ENCODE data around the gene USP13.
"Not testable (repeated sequence)": the region's sequence is repeated elsewhere in the genome, so short reads cannot be mapped to it uniquely, and the experiment has no call there.

Gene USP13

DNA sequence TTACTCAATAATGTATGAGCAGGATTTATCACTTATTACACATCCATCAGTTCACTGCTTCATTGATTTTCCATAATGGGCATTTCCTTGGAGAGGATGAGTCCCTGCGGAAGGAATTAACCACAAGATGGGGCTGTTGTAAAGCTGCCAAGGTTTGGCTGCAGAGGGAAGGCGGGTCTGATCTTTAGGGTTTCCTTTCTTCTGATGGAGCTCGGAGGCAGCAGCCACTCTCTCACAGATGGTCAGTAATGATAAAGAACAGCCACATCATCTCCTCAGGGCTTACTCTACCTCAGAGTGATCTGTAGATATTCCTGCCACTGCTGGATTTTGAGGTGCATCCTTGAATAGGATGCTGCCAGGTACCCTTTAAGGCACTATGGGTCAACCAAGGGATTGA, 115.2 kb downstream of the USP13 start:
- FAIRE-seq (no peak), DNase-seq (ENCODE audit: insufficient read length, low spot score) (no peak)
- TF ChIP-seq PAX5 (IDR thresholded peaks at IDR 0.05; ENCODE audit: insufficient read depth, low read length, severe bottlenecking) (no peak), TAF1 (IDR thresholded peaks at IDR 0.05; ENCODE audit: low read depth, low read length) (no peak), SPI1 (IDR thresholded peaks at IDR 0.05; ENCODE audit: low read depth, low read length) (no peak), POU2F2 (IDR thresholded peaks at IDR 0.05; ENCODE audit: low read depth, low read length) (no peak)

DNA sequence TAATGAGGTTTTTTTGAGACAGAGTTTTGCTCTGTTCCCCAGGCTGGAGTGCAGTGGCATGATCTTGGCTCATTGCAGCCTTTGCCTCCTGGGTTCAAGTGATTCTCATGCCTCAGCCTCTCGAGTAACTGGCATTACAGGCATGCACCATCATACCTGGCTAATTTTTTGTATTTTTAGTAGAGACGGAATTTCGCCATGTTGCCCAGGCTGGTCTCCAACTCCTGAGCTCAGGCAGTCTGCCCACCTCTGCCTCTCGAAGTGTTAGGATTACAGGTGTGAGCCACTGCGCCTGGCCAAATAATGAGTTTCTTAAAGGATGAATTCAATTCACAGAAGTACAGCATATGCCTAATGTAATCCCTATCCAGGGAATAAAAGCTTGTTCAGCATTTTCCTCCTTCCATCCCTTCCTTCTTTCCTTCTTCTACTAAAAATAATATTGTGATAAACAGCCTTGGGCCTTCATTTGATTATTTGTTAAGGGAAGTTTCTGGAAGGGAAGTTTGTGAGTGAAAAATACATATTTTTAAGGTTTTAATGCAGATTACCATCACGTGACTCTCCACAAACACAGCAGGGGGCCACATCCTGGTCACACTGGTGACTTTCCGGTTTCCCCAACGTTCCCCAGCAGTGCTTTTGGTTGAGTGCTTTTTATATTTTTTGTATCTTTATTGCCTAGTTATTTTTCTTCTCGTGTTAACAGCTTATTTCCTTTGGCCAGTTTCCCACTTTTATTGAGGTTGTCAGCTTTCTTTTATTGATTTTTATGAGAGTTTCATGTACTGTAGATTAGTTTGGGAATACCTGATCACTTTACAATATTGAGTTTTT, 116.8 kb downstream of the USP13 start:
- TF ChIP-seq POU2F2 (IDR thresholded peaks at IDR 0.05; ENCODE audit: low read depth, low read length), result no peak
- TF ChIP-seq POLR2A (IDR thresholded peaks at IDR 0.05; ENCODE audit: low read depth, low read length), result no peak
- TF ChIP-seq TAF1 (IDR thresholded peaks at IDR 0.05; ENCODE audit: low read depth, low read length), result no peak
- no peak for TF ChIP-seq POLR2AphosphoS5 (IDR thresholded peaks at IDR 0.05; ENCODE audit: low read depth, low read length)
- TF ChIP-seq PAX5 (IDR thresholded peaks at IDR 0.05; ENCODE audit: insufficient read depth, low read length, severe bottlenecking), result no peak
- TF ChIP-seq SPI1 (IDR thresholded peaks at IDR 0.05; ENCODE audit: low read depth, low read length), result no peak
- FAIRE-seq (no peak), DNase-seq (ENCODE audit: insufficient read length, low spot score) (peak; percentile 13)

DNA sequence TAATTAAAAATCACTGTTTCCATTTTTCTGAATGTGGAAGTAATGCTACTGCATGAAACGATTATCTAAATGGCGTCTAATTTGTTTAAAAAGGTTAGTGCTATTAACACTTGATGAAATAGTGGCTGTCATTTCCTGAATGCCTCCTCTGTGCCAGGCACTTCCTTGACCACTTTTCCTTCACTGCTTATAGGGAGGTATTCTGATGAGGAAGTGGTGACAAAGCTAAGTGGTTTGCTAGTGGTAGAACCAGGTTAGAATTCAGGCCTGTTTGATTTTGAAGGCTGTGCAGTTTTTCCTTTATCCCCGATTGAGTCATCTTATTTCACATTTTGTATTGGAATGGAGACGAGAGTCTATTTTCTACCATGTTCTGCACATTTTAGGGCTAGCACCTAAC, 119.0 kb downstream of the USP13 start:
- FAIRE-seq (no peak), DNase-seq (ENCODE audit: insufficient read length, low spot score) (no peak)
- no peak for TF ChIP-seq POLR2A (IDR thresholded peaks at IDR 0.05; ENCODE audit: low read depth, low read length)
- no peak for TF ChIP-seq POU2F2 (IDR thresholded peaks at IDR 0.05; ENCODE audit: low read depth, low read length)
- no peak for TF ChIP-seq SPI1 (IDR thresholded peaks at IDR 0.05; ENCODE audit: low read depth, low read length)
- no peak for TF ChIP-seq TAF1 (IDR thresholded peaks at IDR 0.05; ENCODE audit: low read depth, low read length)
- TF ChIP-seq PAX5 (IDR thresholded peaks at IDR 0.05; ENCODE audit: insufficient read depth, low read length, severe bottlenecking), result no peak
- TF ChIP-seq POLR2AphosphoS5 (IDR thresholded peaks at IDR 0.05; ENCODE audit: low read depth, low read length), result no peak

DNA sequence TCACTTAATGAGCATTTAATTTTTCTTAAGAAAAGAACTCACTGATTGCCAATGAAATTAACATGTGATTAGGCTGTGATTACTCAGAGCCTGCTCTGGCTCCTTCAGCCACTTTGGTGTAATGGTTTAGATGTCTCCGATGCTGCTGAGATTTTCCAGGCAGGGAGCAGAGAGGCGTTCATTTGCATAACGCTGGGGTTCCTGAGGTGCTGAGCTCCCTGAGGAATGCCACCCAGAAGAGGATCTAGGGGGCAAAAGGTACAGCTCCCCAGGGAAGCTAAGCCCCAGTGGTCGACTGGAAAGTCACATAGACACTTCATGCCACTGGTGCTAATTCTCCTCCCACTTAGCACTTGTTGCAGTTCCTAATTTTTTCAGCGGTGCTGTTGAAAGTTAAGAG, 119.5 kb downstream of the USP13 start:
- DNase-seq (ENCODE audit: insufficient read length, low spot score) (no peak), FAIRE-seq (no peak)
- TF ChIP-seq POLR2AphosphoS5 (IDR thresholded peaks at IDR 0.05; ENCODE audit: low read depth, low read length) (no peak), POU2F2 (IDR thresholded peaks at IDR 0.05; ENCODE audit: low read depth, low read length) (no peak), POLR2A (IDR thresholded peaks at IDR 0.05; ENCODE audit: low read depth, low read length) (no peak), PAX5 (IDR thresholded peaks at IDR 0.05; ENCODE audit: insufficient read depth, low read length, severe bottlenecking) (no peak), SPI1 (IDR thresholded peaks at IDR 0.05; ENCODE audit: low read depth, low read length) (no peak), TAF1 (IDR thresholded peaks at IDR 0.05; ENCODE audit: low read depth, low read length) (no peak)

DNA sequence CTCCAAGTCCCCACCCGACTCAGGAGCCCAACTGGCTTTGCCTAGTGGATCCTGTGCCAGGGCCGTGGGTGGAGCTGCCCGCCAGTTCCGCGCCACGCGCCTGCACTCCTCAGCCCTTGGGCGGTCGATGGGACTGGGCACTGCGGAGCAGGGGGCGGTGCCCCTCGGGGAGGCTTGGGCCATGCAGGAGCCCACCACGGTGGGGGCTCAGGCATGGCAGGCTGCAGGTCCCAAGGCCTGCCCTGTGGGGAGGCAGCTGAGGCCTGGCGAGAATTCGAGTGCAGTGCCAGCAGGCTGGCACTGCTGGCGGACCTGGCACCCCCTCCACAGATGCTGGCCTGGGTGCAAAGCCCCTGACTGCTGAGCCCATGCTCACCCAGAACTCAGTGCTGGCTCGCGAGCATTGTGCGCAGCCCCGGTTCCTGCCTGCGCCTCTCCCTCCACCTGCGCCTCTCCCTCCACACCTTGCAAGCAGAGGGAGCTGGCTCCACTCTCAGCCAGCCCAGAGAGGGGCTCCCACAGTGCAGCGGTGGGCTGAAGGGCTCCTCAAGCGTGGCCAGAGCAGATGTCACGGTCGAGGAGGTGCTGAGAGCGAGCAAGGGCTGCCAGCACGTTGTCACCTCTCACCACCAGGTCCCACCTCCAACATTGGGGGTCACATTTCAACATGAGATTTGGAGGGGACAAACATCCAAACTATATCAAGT, 122.7 kb downstream of the USP13 start:
- no peak for FAIRE-seq
- no peak for TF ChIP-seq POU2F2 (IDR thresholded peaks at IDR 0.05; ENCODE audit: low read depth, low read length)
- TF ChIP-seq TAF1 (IDR thresholded peaks at IDR 0.05; ENCODE audit: low read depth, low read length), result no peak
- TF ChIP-seq POLR2A (IDR thresholded peaks at IDR 0.05; ENCODE audit: low read depth, low read length), result no peak
- TF ChIP-seq SPI1 (IDR thresholded peaks at IDR 0.05; ENCODE audit: low read depth, low read length), result no peak
- TF ChIP-seq PAX5 (IDR thresholded peaks at IDR 0.05; ENCODE audit: insufficient read depth, low read length, severe bottlenecking), result no peak
- no peak for TF ChIP-seq POLR2AphosphoS5 (IDR thresholded peaks at IDR 0.05; ENCODE audit: low read depth, low read length)
- DNase-seq (ENCODE audit: insufficient read length, low spot score), result no peak

DNA sequence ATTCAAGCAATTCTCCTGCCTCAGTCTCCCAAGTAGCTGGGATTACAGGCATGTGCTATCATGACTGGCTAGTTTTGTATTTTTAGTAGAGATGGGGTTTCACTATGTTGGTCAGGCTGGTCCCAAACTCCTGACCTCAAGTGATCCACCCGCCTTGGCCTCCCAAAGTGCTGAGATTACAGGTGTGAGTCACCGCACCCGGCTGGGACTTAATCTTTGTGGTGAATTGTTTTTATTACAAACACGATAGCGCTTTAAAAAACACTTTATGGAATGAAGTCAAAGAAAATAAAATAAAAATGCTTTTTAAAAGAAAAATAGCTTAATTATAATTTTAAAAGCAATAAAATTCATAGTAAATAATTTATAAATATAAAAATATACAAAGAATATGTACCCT, 130.0 kb downstream of the USP13 start:
- not testable (repeated sequence) for DNase-seq (ENCODE audit: insufficient read length, low spot score); FAIRE-seq

DNA sequence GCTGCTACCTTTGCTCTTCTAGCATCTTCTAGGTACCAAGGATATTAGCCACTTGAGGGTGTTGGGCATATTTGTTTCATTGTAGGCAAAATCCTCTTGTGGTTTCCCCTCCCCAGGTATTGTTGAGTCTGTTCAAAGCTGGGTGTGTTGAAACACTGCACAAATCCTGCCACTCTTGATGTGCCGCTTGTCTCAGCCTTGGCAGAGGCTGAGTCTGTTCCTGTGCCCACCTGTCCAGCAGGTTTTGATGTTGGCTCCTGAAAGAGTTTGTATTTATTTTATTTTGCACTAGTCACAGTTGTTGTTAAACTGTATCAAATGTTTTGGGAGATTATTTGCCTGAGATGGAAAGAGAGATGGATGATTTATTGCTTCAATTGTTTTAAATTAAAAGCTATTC, 136.2 kb downstream of the USP13 start:
- DNase-seq (ENCODE audit: insufficient read length, low spot score), result no peak
- TF ChIP-seq POLR2A (IDR thresholded peaks at IDR 0.05; ENCODE audit: low read depth, low read length) (no peak), TAF1 (IDR thresholded peaks at IDR 0.05; ENCODE audit: low read depth, low read length) (no peak), POU2F2 (IDR thresholded peaks at IDR 0.05; ENCODE audit: low read depth, low read length) (no peak), POLR2AphosphoS5 (IDR thresholded peaks at IDR 0.05; ENCODE audit: low read depth, low read length) (no peak), SPI1 (IDR thresholded peaks at IDR 0.05; ENCODE audit: low read depth, low read length) (no peak), PAX5 (IDR thresholded peaks at IDR 0.05; ENCODE audit: insufficient read depth, low read length, severe bottlenecking) (no peak)
- FAIRE-seq, result no peak

DNA sequence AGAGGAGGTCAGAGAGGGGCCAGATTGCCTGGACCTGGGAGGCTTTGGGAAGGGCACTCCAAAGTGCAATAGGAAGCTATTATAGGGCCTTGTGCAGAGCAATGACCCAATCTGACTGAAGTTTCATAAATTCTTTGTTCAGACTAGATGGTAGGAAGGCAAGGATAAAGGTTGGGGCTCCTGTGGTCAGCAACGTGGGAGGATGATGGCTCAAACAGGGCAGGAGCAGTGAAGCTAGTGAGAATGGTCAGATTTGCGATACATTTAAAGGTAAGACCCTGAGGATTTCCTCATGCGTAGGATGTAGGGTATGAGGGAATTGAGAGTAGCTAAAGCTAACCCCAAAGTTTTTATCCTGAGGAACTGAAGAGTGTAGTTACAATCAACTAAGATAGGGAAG, 139.0 kb downstream of the USP13 start:
- FAIRE-seq (no peak), DNase-seq (ENCODE audit: insufficient read length, low spot score) (no peak)
- TF ChIP-seq POLR2A (IDR thresholded peaks at IDR 0.05; ENCODE audit: low read depth, low read length), result no peak
- no peak for TF ChIP-seq POLR2AphosphoS5 (IDR thresholded peaks at IDR 0.05; ENCODE audit: low read depth, low read length)
- TF ChIP-seq TAF1 (IDR thresholded peaks at IDR 0.05; ENCODE audit: low read depth, low read length), result no peak
- TF ChIP-seq SPI1 (IDR thresholded peaks at IDR 0.05; ENCODE audit: low read depth, low read length), result no peak
- TF ChIP-seq PAX5 (IDR thresholded peaks at IDR 0.05; ENCODE audit: insufficient read depth, low read length, severe bottlenecking), result no peak
- TF ChIP-seq POU2F2 (IDR thresholded peaks at IDR 0.05; ENCODE audit: low read depth, low read length), result no peak

DNA sequence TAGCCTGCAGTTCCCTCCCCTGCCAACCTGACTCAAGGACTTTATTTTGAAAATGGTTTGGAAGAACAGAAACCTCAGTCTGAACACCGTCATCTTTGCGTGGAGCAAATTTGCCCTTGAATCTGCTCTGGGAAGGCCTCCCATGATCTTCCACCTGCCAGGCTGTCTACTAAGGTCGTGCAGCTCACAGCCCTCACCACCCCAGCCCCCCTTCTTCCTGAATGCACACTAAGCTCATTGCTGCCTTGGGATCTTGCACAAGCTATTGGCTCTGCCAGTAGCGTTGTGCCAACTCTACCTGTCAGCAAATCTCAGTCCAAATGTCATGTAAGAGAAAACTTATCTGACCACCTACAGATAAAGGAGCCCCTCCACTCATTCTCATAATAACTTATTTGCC, 141.5 kb downstream of the USP13 start:
- FAIRE-seq, result no peak
- TF ChIP-seq POLR2AphosphoS5 (IDR thresholded peaks at IDR 0.05; ENCODE audit: low read depth, low read length), result no peak
- TF ChIP-seq PAX5 (IDR thresholded peaks at IDR 0.05; ENCODE audit: insufficient read depth, low read length, severe bottlenecking), result no peak
- TF ChIP-seq TAF1 (IDR thresholded peaks at IDR 0.05; ENCODE audit: low read depth, low read length), result no peak
- TF ChIP-seq SPI1 (IDR thresholded peaks at IDR 0.05; ENCODE audit: low read depth, low read length), result no peak
- TF ChIP-seq POU2F2 (IDR thresholded peaks at IDR 0.05; ENCODE audit: low read depth, low read length), result no peak
- no peak for TF ChIP-seq POLR2A (IDR thresholded peaks at IDR 0.05; ENCODE audit: low read depth, low read length)
- no peak for DNase-seq (ENCODE audit: insufficient read length, low spot score)

Measured in GM12891 (cell line).